ENCODE data around the gene PTPN21. TPM values are rescaled to one million over a fixed set of nuclear protein-coding genes. Genes with fewer than 3 reads are reported as not detected.
A peak's percentile ranks its signal among the peaks of the same experiment; 100 is the strongest.

PTPN21 gene
- total and polyA plus RNA-seq, 8 donors: 3.5 to 63.0 (median 18.5) TPM

- peaks cover 56 to 100% (median 98%) of the 10 kb centered on the region in 4 donors for H3K36me3 ChIP-seq
- 72 to 83% (median 75%) methylated on average over 2 of the region's 2 CpGs for WGBS, 5 donors
- H3K27me3 ChIP-seq: no peaks in the 10 kb centered on the region
- TF ChIP-seq EP300 (IDR thresholded peaks at IDR 0.05) (no peak), CTCF (IDR thresholded peaks at IDR 0.05) (no peak), POLR2A (IDR thresholded peaks at IDR 0.05) (no peak), POLR2AphosphoS5 (IDR thresholded peaks at IDR 0.05) (no peak)
- no peaks in the 10 kb centered on the region for H3K9me3 ChIP-seq
- no peak overlapping the region for H3K27ac ChIP-seq
- intact Hi-C loops (cut with DNase I; ENCODE audit: low total_unique reads): no loop called here
- no peak for DNase-seq
- no peak overlapping the region for H3K4me3 ChIP-seq
- H3K4me1 ChIP-seq: no peaks in the 10 kb centered on the region
Measured at GRCh38 chr14:88598097-88598675, 43.4 kb upstream of the PTPN21 start.

- TF ChIP-seq EP300 (IDR thresholded peaks at IDR 0.05) (no peak), POLR2AphosphoS5 (IDR thresholded peaks at IDR 0.05) (no peak), CTCF (IDR thresholded peaks at IDR 0.05) (no peak), POLR2A (IDR thresholded peaks at IDR 0.05) (no peak)
Measured at GRCh38 chr14:88597601-88598000, 42.8 kb upstream of the PTPN21 start.

GRCh38 chr14:88597038-88597437 is 42.2 kb upstream of the PTPN21 start:
- H3K27ac ChIP-seq: no peak overlapping the region
- 83 to 95% (median 86%) methylated on average over 4 of the region's 4 CpGs for WGBS, 5 donors
- TF ChIP-seq EP300 (IDR thresholded peaks at IDR 0.05) (no peak), POLR2AphosphoS5 (IDR thresholded peaks at IDR 0.05) (no peak), CTCF (IDR thresholded peaks at IDR 0.05) (no peak)
- H3K4me3 ChIP-seq: no peak overlapping the region
- intact Hi-C loops (cut with DNase I; ENCODE audit: low total_unique reads): no loop called here
- H3K27me3 ChIP-seq: no peaks in the 10 kb centered on the region
- no peaks in the 10 kb centered on the region for H3K9me3 ChIP-seq
- no peak for DNase-seq
- H3K4me1 ChIP-seq: peaks cover 0 to under 1% (median 0%) of the 10 kb centered on the region in 4 donors
- peaks cover 49 to 94% (median 93%) of the 10 kb centered on the region in 4 donors for H3K36me3 ChIP-seq

More at GRCh38 chr14:88597601-88598000, 42.8 kb upstream of the PTPN21 start:
- peaks cover 50 to 98% (median 98%) of the 10 kb centered on the region in 4 donors for H3K36me3 ChIP-seq
- DNase-seq: no peak
- no peaks in the 10 kb centered on the region for H3K4me1 ChIP-seq
- H3K27me3 ChIP-seq: no peaks in the 10 kb centered on the region
- H3K4me3 ChIP-seq: no peak overlapping the region
- H3K27ac ChIP-seq: no peak overlapping the region
- no peaks in the 10 kb centered on the region for H3K9me3 ChIP-seq
- 92 to 97% (median 95%) methylated on average over 4 of the region's 4 CpGs for WGBS, 5 donors
- intact Hi-C loops (cut with DNase I; ENCODE audit: low total_unique reads): no loop called here

GRCh38 chr14:88592031-88592430 is 37.2 kb upstream of the PTPN21 start:
- 0 to 67% (median 21%) methylated on average over 1 of the region's 1 CpG for whole genome bisulfite sequencing, 5 donors
- peak in 1 of 2 donors; percentile 53 for DNase-seq
- intact Hi-C loops (cut with DNase I; ENCODE audit: low total_unique reads): no loop called here
- Histone ChIP-seq H3K36me3 (peaks cover 21 to 93% (median 88%) of the 10 kb centered on the region in 4 donors), H3K9me3 (no peaks in the 10 kb centered on the region), H3K4me1 (peaks cover 0 to 18% (median 0%) of the 10 kb centered on the region in 4 donors), H3K27me3 (no peaks in the 10 kb centered on the region), H3K27ac (no peak overlapping the region), H3K4me3 (no peak overlapping the region)
- TF ChIP-seq POLR2A (IDR thresholded peaks at IDR 0.05) (no peak), EP300 (IDR thresholded peaks at IDR 0.05) (no peak), CTCF (IDR thresholded peaks at IDR 0.05) (no peak)

Data from stomach (tissue), 9 donors.